Adrenal gland (tissue), 12 donors: Measurements from ENCODE around the gene TEN1. TPM values are rescaled to one million over a fixed set of nuclear protein-coding genes. Genes with fewer than 3 reads are reported as not detected.

Experiments used
- DNase-seq, 7 donors: peaks; one replicate each; pipeline ENCODE4 v3.0.0-alpha.2; 2019 to 2020
- H3K27ac ChIP-seq, 5 donors: fragments of 200-600 bp; sonication (generic) in 4 of 5; 1 replicate in 3 of 5; 2 replicates in 2 of 5; pipeline versions ENCODE4 v1.5.1 to v1.8.0; 2016 to 2020; ENCODE audit warnings: mild to moderate bottlenecking in 1 of 5
- H3K27me3 ChIP-seq: fragments of 200-600 bp; 2 replicates; pipeline ENCODE4 v1.8.0; 2021
- H3K36me3 ChIP-seq, 2 donors: fragments of 200-600 bp; replicated peaks in 1 of 2; 1 replicate in 1 of 2; 2 replicates in 1 of 2; pipeline versions ENCODE4 v1.5.1 to v1.8.0; 2018 to 2022
- H3K4me1 ChIP-seq, 2 donors: fragments of 200-600 bp; replicated peaks in 1 of 2; 1 replicate in 1 of 2; 2 replicates in 1 of 2; pipeline versions ENCODE4 v1.5.1 to v1.8.0; 2018 to 2021
- H3K4me3 ChIP-seq, 4 donors: fragments of 200-600 bp; sonication (generic) in 3 of 4; one replicate each; pipeline ENCODE4 v1.5.1; 2016 to 2018
- H3K9me3 ChIP-seq, 3 donors: fragments of 200-600 bp; sonication (generic) in 1 of 3; replicated peaks in 1 of 3; 1 replicate in 2 of 3; 2 replicates in 1 of 3; pipeline versions ENCODE4 v1.5.1 to v1.8.0; 2016 to 2021
- POLR2A ChIP-seq, 2 donors: fragments of 450-650 bp; IDR thresholded peaks; one replicate each; pipeline ENCODE4 v1.6.1; 2017; ENCODE audit warnings: antibody characterized with exemption in 2 of 2, mild to moderate bottlenecking in 2 of 2, moderate library complexity in 1 of 2
- WGBS, 4 donors: extraction: QIAGEN DNeasy Blood & Tissue Kit in 2 of 4; methylation state at CpG; one replicate each; pipeline versions ENCODE4 v1.1.5 to v1.1.7; 2013 to 2017; 5-methylcytosine and 5-hydroxymethylcytosine counted together
- intact Hi-C, 2 donors: fragments of 100-400 bp; cut with DNase I; formaldehyde crosslinking; loops; one replicate each; pipeline versions ENCODE4 v1.14.1 to v1.15.0; 2022 to 2023
- polyA plus RNA-seq, 3 donors: library from polyadenylated mRNA; stranded (reverse); fragments of 200-250 nt in 2 of 3; fragments of 350-450 nt in 1 of 3; fragmentation: Illumina TruSeq in 1 of 3; extraction: RNeasy Lipid Tissue Mini Kit (QIAGEN cat#74804) in 1 of 3; gene quantifications; one replicate each; pipeline ENCODE4 v1.2.3, GENCODE V29; 2013 to 2014
- total RNA-seq, 9 donors: library from RNA; depleted of rRNA in 4 of 9; stranded (reverse); fragments of >200 nt in 4 of 9; fragments of 120-200 nt in 1 of 9; fragmentation: NEBNext Ultra II Directional in 1 of 9; extraction: Animal tissue kit (Norgen Biotek cat#: 25700) in 1 of 9; gene quantifications; one replicate each; pipeline versions ENCODE4 v1.1.0 to v1.2.4, GENCODE V29; 2013 to 2023
- TF ChIP-seq, protein P1 (sequence below), 6 experiments: fragments of 450-650 bp in 4 of 6; fragments of 200-600 bp in 2 of 6; sonication (generic) in 1 of 6; IDR thresholded peaks; 1 replicate in 5 of 6; 2 replicates in 1 of 6; pipeline versions ENCODE4 v1.5.1 to v1.8.0; 2016 to 2021; ENCODE audit warnings: antibody characterized with exemption in 6 of 6, mild to moderate bottlenecking in 2 of 6, moderate library complexity in 1 of 6
- donor health status: healthy with polysubstance abuse.
- donor health status: Bipolar disorder and iron deficiency.
- donor health status: DM: yes; HTN: yes; CAD: no.
- donor health status: DM: no; HTN: no; CAD: no.
- donor health status: DM: no; HTN: no; CAD: no.
- donor health status: DM: yes; HTN: yes; CAD: no.

The TEN1 gene
- total and polyA plus RNA-seq, 12 donors, result 8.7 to 40.0 (median 25.8) TPM

DNA sequence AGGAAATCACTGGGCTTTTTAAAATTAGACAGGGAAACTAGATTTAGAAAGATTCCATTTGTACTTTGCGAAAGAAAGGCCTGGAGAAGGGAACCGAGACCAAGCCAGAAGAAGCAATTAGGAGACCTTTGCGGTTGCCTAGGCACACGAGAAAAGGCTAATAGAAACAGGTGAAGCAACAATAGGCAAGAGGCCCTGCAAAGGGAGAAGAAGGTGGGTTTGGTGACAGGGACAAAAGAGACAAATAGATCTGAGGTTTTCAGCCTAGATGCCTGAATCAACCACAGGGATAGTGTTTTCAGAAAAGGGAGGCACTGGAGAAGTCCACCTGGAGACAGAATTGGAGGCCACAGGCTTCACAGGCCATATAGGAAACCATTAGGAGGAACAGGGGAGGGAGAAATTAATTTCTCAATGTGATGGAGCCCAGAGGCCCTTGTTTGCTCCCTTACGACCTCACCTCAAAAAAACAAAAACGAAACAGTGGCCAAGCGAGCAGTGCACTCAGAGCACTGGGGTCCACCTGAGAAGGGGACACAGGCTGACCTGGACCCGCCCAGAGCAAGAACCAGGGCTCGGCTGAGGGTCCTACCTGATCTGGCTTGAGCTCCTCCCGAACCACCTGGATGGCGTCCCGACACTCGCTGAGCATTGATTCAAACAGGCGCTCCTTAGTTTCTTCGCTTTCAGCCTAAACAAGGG is 70.9 kb downstream of the TEN1 start:
- TF ChIP-seq, protein P1, sequence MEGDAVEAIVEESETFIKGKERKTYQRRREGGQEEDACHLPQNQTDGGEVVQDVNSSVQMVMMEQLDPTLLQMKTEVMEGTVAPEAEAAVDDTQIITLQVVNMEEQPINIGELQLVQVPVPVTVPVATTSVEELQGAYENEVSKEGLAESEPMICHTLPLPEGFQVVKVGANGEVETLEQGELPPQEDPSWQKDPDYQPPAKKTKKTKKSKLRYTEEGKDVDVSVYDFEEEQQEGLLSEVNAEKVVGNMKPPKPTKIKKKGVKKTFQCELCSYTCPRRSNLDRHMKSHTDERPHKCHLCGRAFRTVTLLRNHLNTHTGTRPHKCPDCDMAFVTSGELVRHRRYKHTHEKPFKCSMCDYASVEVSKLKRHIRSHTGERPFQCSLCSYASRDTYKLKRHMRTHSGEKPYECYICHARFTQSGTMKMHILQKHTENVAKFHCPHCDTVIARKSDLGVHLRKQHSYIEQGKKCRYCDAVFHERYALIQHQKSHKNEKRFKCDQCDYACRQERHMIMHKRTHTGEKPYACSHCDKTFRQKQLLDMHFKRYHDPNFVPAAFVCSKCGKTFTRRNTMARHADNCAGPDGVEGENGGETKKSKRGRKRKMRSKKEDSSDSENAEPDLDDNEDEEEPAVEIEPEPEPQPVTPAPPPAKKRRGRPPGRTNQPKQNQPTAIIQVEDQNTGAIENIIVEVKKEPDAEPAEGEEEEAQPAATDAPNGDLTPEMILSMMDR (IDR thresholded peaks at IDR 0.05), result no peak
- TF ChIP-seq POLR2A (IDR thresholded peaks at IDR 0.05), result no peak
- no peaks in the 10 kb centered on the region for H3K4me1 ChIP-seq
- H3K27ac ChIP-seq, result no peak overlapping the region
- H3K9me3 ChIP-seq, result no peaks in the 10 kb centered on the region
- no peak for DNase-seq
- intact Hi-C loops, result no loop called here
- H3K36me3 ChIP-seq, result peaks cover 0 to 93% of the 10 kb centered on the region in 2 donors
- WGBS, 4 donors, result 88 to 94% (median 91%) methylated on average over 14 to 15 of the region's 15 CpGs
- no peak overlapping the region for H3K4me3 ChIP-seq
- no peaks in the 10 kb centered on the region for H3K27me3 ChIP-seq

Other genes starting within 250 kb of the TEN1 start
- gene GALK1, start 214.0 kb upstream of the TEN1 start, total RNA-seq, result 10 to 100 TPM; 13.9 to 47.3 (median 24.7) TPM
- 10 to 100 TPM in 2 of 3 donors, 1 to 10 TPM in 1; 1.4 to 39.1 (median 37.2) TPM for gene GALK1, start 214.0 kb upstream of the TEN1 start, polyA plus RNA-seq
- 10 to 100 TPM; 15.1 to 35.5 (median 25.5) TPM for gene UNK, start 194.4 kb upstream of the TEN1 start, total RNA-seq
- 10 to 100 TPM; 13.6 to 45.9 (median 19.0) TPM for gene UNK, start 194.4 kb upstream of the TEN1 start, polyA plus RNA-seq
- 10 to 100 TPM in 7 of 9 donors, 1 to 10 TPM in 2; 3.0 to 28.1 (median 12.9) TPM for gene UNC13D, start 134.8 kb upstream of the TEN1 start, total RNA-seq
- 10 to 100 TPM in 2 of 3 donors, 1 to 10 TPM in 1; 6.6 to 47.5 (median 21.5) TPM for gene UNC13D, start 134.8 kb upstream of the TEN1 start, polyA plus RNA-seq
- 100 to 1,000 TPM in 8 of 9 donors, 10 to 100 TPM in 1; 60.4 to 292 (median 193) TPM for gene WBP2, start 123.9 kb upstream of the TEN1 start, total RNA-seq
- gene WBP2, start 123.9 kb upstream of the TEN1 start, polyA plus RNA-seq, result 100 to 1,000 TPM; 205 to 258 (median 258) TPM
- gene TRIM47, start 100.7 kb upstream of the TEN1 start, total RNA-seq, result 10 to 100 TPM in 7 of 9 donors, 1 to 10 TPM in 2; 2.8 to 66.1 (median 23.4) TPM
- gene TRIM47, start 100.7 kb upstream of the TEN1 start, polyA plus RNA-seq, result 10 to 100 TPM in 2 of 3 donors, 1 to 10 TPM in 1; 6.0 to 42.5 (median 36.5) TPM
- gene TRIM65, start 82.3 kb upstream of the TEN1 start, total RNA-seq, result 10 to 100 TPM in 7 of 9 donors, 1 to 10 TPM in 2; 6.5 to 46.9 (median 18.6) TPM
- gene TRIM65, start 82.3 kb upstream of the TEN1 start, polyA plus RNA-seq, result 10 to 100 TPM in 1 of 3 donors, 1 to 10 TPM in 2; 4.1 to 16.7 (median 5.0) TPM
- 100 to 1,000 TPM in 4 of 9 donors, 10 to 100 TPM in 5; 36.7 to 153 (median 64.2) TPM for gene MRPL38, start 74.4 kb upstream of the TEN1 start, total RNA-seq
- 100 to 1,000 TPM in 2 of 3 donors, 10 to 100 TPM in 1; 60.3 to 214 (median 187) TPM for gene MRPL38, start 74.4 kb upstream of the TEN1 start, polyA plus RNA-seq
- gene FBF1, start 38.2 kb upstream of the TEN1 start, total RNA-seq, result 10 to 100 TPM in 8 of 9 donors, 1 to 10 TPM in 1; 4.9 to 87.6 (median 15.3) TPM
- 10 to 100 TPM in 2 of 3 donors, 1 to 10 TPM in 1; 3.1 to 68.9 (median 26.7) TPM for gene FBF1, start 38.2 kb upstream of the TEN1 start, polyA plus RNA-seq
- 100 to 1,000 TPM in 2 of 9 donors, 10 to 100 TPM in 7; 60.3 to 109 (median 81.6) TPM for gene ACOX1, start 74 bp upstream of the TEN1 start, total RNA-seq
- gene ACOX1, start 74 bp upstream of the TEN1 start, polyA plus RNA-seq, result 10 to 100 TPM; 28.9 to 40.3 (median 35.3) TPM
- gene CDK3, start 21.6 kb downstream of the TEN1 start, total RNA-seq, result 1 to 10 TPM in 5 of 9 donors, under 1 TPM in 1, not detected in 3; 0.74 to 7.9 (median 4.9) TPM
- gene CDK3, start 21.6 kb downstream of the TEN1 start, polyA plus RNA-seq, result 10 to 100 TPM in 2 of 3 donors, 1 to 10 TPM in 1; 1.2 to 56.7 (median 30.0) TPM
- 1 to 10 TPM in 1 of 9 donors, under 1 TPM in 6, not detected in 2; under 0.01 to 1.8 (median 0.27) TPM for gene EVPL, start 48.1 kb downstream of the TEN1 start, total RNA-seq
- under 1 TPM; 0.02 to 0.64 (median 0.61) TPM for gene EVPL, start 48.1 kb downstream of the TEN1 start, polyA plus RNA-seq
- 100 to 1,000 TPM in 1 of 9 donors, 10 to 100 TPM in 8; 20.3 to 113 (median 42.9) TPM for gene SRP68, start 93.3 kb downstream of the TEN1 start, total RNA-seq
- gene SRP68, start 93.3 kb downstream of the TEN1 start, polyA plus RNA-seq, result 100 to 1,000 TPM in 1 of 3 donors, 10 to 100 TPM in 2; 33.1 to 129 (median 35.9) TPM
- not detected for gene GALR2, start 95.5 kb downstream of the TEN1 start, total RNA-seq
- under 1 TPM in 1 of 3 donors, not detected in 2; 0.27 TPM for gene GALR2, start 95.5 kb downstream of the TEN1 start, polyA plus RNA-seq
- gene ZACN, start 99.9 kb downstream of the TEN1 start, total RNA-seq, result under 1 TPM in 3 of 9 donors, not detected in 6; 0.06 to 0.19 (median 0.13) TPM
- 1 to 10 TPM in 2 of 3 donors, not detected in 1; 3.1 to 3.3 TPM for gene ZACN, start 99.9 kb downstream of the TEN1 start, polyA plus RNA-seq
- gene EXOC7, start 124.5 kb downstream of the TEN1 start, total RNA-seq, result 100 to 1,000 TPM in 5 of 9 donors, 10 to 100 TPM in 4; 65.7 to 145 (median 102) TPM
- 100 to 1,000 TPM in 1 of 3 donors, 10 to 100 TPM in 2; 70.0 to 115 (median 89.5) TPM for gene EXOC7, start 124.5 kb downstream of the TEN1 start, polyA plus RNA-seq
- gene FOXJ1, start 162.0 kb downstream of the TEN1 start, total RNA-seq, result under 1 TPM in 2 of 9 donors, not detected in 7; 0.06 to 0.18 TPM
- under 1 TPM in 1 of 3 donors, not detected in 2; 0.07 TPM for gene FOXJ1, start 162.0 kb downstream of the TEN1 start, polyA plus RNA-seq